RPMI7951 (cell line): ENCODE measurements around the gene ACOX3. TPM values are rescaled to one million over a fixed set of nuclear protein-coding genes. Genes with fewer than 3 reads are reported as not detected.
"Not testable (repeated sequence)": the region's sequence is repeated elsewhere in the genome, so short reads cannot be mapped to it uniquely, and the experiment has no call there.

Source experiments
- DNase-seq: peaks from one replicate; pipeline ENCODE4 v3.0.0-alpha.2; 2012; ENCODE audit warnings: low read depth
- total RNA-seq: library from RNA; depleted of rRNA; stranded (reverse); fragments of >200 nt; shearing (Covaris generic); gene quantifications from 2 replicates; pipeline ENCODE4 v1.2.3, GENCODE V29; 2014

The ACOX3 gene
- total RNA-seq, 1 experiment from 2014 or later: 10.7 TPM

GRCh38 chr4:8387615-8388527 lies 52.7 kb downstream of the ACOX3 start:
- no peak for DNase-seq

- no peak for DNase-seq
Observed at GRCh38 chr4:8387194-8387593, 53.3 kb downstream of the ACOX3 start.

DNA sequence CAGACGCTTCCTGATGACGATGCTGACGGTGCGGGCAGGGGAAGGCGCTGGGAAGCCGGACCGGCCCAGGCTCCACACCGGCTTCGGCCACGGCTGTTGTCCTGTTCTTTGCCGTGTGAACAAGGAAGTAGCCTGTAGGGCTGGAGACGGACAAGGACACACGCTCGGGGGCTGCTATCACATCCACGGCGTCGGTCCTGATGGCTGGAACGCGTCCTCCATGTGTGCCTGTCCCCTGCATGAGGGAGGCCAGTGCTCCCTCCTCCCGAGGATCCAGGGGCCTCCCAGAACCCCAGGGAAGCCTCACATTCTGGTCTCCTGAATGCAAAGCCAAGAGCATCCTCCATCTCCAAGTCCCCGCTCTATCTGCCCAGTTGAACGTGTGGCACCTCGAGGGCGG lies 53.8 kb downstream of the ACOX3 start:
- DNase-seq: no peak

DNA sequence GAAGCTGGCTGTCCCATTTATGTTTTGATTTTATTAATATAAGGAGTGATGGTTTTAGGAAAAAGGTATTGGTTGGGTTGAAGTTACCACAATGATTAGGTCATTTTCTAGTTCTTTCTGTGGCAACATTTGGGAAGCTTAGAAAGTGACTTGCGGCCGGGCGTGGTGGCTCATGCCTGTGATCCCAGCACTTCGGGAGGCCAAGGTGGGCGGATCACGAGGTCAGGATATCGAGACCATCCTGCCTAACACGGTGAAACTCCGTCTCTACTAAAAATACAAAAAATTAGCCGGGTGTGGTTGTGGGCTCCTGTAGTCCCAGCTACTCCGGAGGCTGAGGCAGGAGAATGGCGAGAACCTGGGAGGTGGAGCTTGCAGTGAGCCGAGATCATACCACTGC lies 54.4 kb downstream of the ACOX3 start:
- not testable (repeated sequence) for DNase-seq

- peak; percentile 77 for DNase-seq
Observed at GRCh38 chr4:8385611-8386010, 54.9 kb downstream of the ACOX3 start.

GRCh38 chr4:8385106-8385505 lies 55.4 kb downstream of the ACOX3 start:
- no peak for DNase-seq

- no peak for DNase-seq
Observed at GRCh38 chr4:8384397-8385060, 56.0 kb downstream of the ACOX3 start.

DNA sequence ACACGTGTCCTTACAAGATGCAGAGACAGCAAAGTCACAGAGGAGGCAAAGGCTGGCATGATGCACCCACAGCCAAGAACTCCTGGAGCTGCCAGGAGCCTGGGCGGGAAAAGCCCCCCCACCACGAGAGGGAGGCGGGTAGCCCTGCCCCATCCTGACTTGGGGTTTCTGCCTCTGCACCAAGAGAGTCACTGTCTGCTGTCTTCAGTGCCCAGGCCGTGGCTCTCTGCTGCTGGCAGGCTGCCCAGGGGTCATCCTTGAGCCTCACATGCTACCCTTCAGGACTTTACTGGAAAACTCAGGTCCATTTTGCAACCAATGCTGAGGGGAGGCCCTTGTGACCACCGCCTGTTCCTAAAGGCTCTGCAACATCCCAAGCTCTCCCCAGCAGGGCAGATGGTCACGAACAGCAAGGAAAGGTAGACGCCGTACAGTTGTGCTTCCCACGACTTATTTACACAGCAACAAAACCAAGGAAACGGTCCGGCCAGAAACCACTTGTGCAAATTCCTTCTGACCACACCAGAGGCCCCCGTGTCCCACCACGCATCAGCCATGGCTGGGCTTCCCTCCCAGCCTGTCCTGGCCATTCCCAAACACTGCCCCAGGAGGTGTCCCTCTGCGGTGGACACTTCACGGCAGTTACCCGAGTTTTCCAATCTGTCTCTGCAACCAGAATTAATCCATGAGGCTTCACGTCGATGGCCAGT lies 56.9 kb downstream of the ACOX3 start:
- peak; percentile 85 for DNase-seq

- DNase-seq: no peak
Observed at GRCh38 chr4:8383016-8383415, 57.5 kb downstream of the ACOX3 start.

GRCh38 chr4:8381814-8382581 lies 58.5 kb downstream of the ACOX3 start:
- DNase-seq: no peak

GRCh38 chr4:8380511-8381415 lies 59.8 kb downstream of the ACOX3 start:
- no peak for DNase-seq

- DNase-seq: no peak
Observed at GRCh38 chr4:8379771-8380170, 60.8 kb downstream of the ACOX3 start.

- no peak for DNase-seq
Observed at GRCh38 chr4:8379281-8379680, 61.2 kb downstream of the ACOX3 start.

DNA sequence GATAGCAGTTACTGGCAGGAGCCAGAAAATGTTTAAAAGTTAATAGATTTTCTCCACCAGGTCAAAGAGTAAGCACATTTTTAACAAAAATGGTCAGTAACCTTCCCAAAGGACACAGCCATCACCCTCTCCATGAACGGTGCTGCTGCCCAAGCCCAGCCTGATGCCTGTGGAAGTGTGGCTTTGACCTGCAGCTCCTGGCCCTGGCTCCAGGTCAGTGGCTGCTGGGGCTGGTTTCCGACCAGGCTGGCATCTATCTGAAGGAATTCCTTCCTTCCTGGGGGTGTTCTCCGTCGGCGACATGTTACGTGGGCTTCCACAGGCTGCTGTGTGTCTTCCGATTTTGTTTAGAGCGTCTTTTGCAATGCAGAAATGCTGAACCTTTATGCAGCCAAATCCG lies 61.7 kb downstream of the ACOX3 start:
- no peak for DNase-seq

DNA sequence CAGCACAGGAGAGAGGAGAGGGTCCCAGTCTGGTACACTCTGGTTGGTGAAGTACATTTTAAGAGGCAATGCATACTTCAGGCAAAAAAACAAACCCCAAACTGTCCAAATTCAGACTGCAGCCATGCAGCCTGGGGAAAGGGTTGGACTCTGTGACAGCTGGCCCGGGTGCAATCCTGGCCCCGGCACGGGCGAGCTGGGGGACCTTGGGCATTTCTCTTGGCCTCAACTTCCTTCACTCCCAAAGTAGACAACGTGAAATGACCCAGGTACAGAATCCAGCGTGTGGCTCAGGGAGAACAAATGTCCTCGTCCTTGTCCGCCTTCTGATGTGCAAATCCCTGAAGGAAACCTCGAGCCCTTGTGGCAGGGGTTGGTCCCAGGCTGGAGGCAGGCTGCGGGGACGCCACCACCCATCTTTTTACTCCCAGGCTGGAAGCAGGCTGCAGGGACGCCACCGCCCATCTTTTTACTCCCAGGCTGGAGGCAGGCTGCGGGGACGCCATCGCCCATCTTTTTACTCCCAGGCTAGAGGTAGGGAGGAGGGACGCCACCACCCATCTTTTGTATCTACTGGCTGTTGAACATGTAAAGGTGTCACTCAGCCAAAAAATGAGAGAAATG lies 62.3 kb downstream of the ACOX3 start:
- no peak for DNase-seq

GRCh38 chr4:8377103-8378075 lies 63.1 kb downstream of the ACOX3 start:
- no peak for DNase-seq

- DNase-seq: no peak
Observed at GRCh38 chr4:8376361-8377102, 64.0 kb downstream of the ACOX3 start.
